ENCODE measurements around the gene RHOD. TPM values are rescaled to one million over a fixed set of nuclear protein-coding genes. Genes with fewer than 3 reads are reported as not detected.

Gene RHOD
- total and polyA plus RNA-seq, 11 donors: 17.1 to 149 (median 54.0) TPM

- Histone ChIP-seq H3K9me3 (no peaks in the 10 kb centered on the region), H3K36me3 (no peaks in the 10 kb centered on the region), H3K27me3 (peaks cover 0 to 8% (median 0%) of the 10 kb centered on the region in 9 donors), H3K4me1 (peaks cover 0 to 25% (median 16%) of the 10 kb centered on the region in 12 donors), H3K4me3 (no peak overlapping the region), H3K27ac (no peak overlapping the region)
- TF ChIP-seq POLR2A (IDR thresholded peaks at IDR 0.05) (no peak), CTCF (IDR thresholded peaks at IDR 0.05) (no peak)
- ATAC-seq (no peak), DNase-seq (no peak)
- WGBS, 4 donors: 89 to 93% (median 91%) methylated on average over 9 of the region's 9 CpGs
- intact Hi-C loops (cut with DNase I): no loop called here
Observed at GRCh38 chr11:67051180-67051893, 5.3 kb upstream of the RHOD start.

GRCh38 chr11:67051945-67052488 is 4.6 kb upstream of the RHOD start:
- H3K27me3 ChIP-seq: peaks cover 0 to 14% (median 0%) of the 10 kb centered on the region in 9 donors
- TF ChIP-seq POLR2A (IDR thresholded peaks at IDR 0.05) (no peak), CTCF (IDR thresholded peaks at IDR 0.05) (no peak)
- 80 to 93% (median 86%) methylated on average over 3 to 4 of the region's 4 CpGs for WGBS, 4 donors
- H3K4me3 ChIP-seq: no peak overlapping the region
- intact Hi-C loops (cut with DNase I): no loop called here
- DNase-seq (no peak), ATAC-seq (no peak)
- H3K4me1 ChIP-seq: peaks cover 0 to 31% (median 18%) of the 10 kb centered on the region in 12 donors
- no peak overlapping the region for H3K27ac ChIP-seq
- H3K9me3 ChIP-seq: no peaks in the 10 kb centered on the region
- H3K36me3 ChIP-seq: no peaks in the 10 kb centered on the region

GRCh38 chr11:67052891-67053290 is 3.8 kb upstream of the RHOD start:
- intact Hi-C loops (cut with DNase I): no loop called here
- Histone ChIP-seq H3K27ac (no peak overlapping the region), H3K4me3 (no peak overlapping the region), H3K4me1 (peaks cover 0 to 39% (median 23%) of the 10 kb centered on the region in 12 donors), H3K36me3 (no peaks in the 10 kb centered on the region), H3K27me3 (peaks cover 0 to 20% (median 0%) of the 10 kb centered on the region in 9 donors), H3K9me3 (no peaks in the 10 kb centered on the region)
- TF ChIP-seq POLR2A (IDR thresholded peaks at IDR 0.05): no peak
- no peak for TF ChIP-seq CTCF (IDR thresholded peaks at IDR 0.05)
- 92 to 95% (median 93%) methylated on average over 5 of the region's 5 CpGs for WGBS, 4 donors
- DNase-seq (no peak), ATAC-seq (no peak)

GRCh38 chr11:67053896-67054329 is 2.7 kb upstream of the RHOD start:
- Histone ChIP-seq H3K4me3 (no peak overlapping the region), H3K27me3 (peaks cover 0 to 20% (median 0%) of the 10 kb centered on the region in 9 donors), H3K4me1 (peaks cover 0 to 39% (median 23%) of the 10 kb centered on the region in 12 donors), H3K9me3 (no peaks in the 10 kb centered on the region), H3K27ac (peak overlapping the region; percentile 38 to 88 (median 74)), H3K36me3 (no peaks in the 10 kb centered on the region)
- 25 to 58% (median 31%) methylated on average over 4 to 7 of the region's 7 CpGs for WGBS, 4 donors
- DNase-seq: no peak
- intact Hi-C loops (cut with DNase I): no loop called here
- ATAC-seq: peak; percentile 27 to 60 (median 50)
- TF ChIP-seq CTCF (IDR thresholded peaks at IDR 0.05) (peak; percentile 45 to 76 (median 62)), POLR2A (IDR thresholded peaks at IDR 0.05) (no peak)
